ENCODE measurements around the gene OSBPL5.

The OSBPL5 gene

DNA sequence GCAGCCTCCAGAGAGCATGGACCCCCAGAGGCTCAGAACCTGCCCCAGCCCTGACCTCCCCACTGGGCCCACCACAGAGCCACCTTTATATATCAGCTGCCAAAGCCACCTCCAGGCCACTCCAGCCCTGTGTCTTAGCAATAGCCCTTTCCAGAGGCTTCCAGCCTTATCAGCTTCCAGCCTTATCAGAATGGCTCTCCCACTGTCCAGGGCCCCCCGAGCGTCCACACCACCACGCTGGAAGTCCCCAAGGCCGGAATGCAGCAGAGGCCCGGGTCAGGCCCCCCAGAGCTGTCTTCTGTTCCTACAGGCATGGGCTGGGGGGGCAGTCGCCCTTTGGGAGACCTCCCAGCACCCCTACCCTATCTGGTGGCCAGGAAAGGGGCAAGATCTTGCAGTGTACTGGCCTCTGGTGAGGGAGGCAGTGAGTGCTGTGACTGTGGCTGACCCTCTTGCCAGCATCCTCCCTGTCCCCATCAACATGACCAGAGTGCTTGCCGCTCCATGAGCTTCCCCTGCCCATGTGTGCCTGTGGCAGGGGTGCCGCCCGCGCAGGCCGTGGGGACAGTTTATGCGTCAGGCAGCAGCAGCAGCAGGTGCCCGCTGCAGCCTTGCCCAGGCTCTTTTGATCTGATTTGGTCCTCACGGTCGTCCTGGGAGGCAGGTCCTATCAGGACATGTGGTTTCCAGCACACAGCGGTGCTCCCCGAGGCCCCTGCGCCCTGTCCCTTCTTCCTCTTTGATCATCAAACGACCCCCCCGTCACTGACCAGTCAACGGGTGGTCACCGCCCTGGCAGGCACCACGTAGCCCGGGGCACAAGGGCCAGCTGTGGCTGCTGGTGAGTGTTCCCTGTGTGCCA is 15.9 kb downstream of the OSBPL5 start:
- DNase-seq, result no peak

DNA sequence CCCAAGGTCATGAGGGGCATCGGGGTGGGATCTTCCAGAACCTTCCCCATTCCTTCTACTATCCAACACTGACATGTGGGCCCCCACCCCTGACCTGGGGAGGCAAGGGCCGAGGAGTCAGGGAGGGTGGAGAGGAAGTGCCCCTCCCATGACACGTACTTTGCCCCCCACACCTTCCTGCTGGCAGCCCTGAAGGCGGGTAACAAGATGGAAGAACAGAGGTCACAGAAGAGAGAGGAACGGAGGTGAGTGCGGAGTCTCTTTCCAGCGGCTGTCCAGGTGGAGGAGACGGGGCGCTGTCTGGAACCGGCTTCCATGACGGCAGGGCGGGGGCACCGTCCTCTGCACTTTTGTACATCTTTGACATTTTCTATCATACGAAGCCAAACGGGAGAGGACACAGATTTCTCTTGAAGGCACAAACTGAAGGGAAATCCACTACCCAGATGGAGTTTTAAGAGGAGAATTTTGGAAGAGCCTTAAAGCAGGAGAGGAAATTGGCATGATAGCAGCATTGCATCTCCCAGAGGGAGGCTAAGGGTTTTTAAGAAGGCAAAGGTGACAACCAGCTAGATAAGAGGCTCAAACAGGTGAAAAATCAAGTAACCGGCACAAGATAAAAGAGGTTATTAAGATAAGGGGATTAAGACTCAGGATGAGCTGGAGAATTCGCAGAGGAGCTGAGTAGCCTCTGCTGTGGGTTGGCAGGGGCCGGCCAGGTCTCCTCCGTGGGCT is 16.7 kb downstream of the OSBPL5 start:
- DNase-seq, result no peak

DNA sequence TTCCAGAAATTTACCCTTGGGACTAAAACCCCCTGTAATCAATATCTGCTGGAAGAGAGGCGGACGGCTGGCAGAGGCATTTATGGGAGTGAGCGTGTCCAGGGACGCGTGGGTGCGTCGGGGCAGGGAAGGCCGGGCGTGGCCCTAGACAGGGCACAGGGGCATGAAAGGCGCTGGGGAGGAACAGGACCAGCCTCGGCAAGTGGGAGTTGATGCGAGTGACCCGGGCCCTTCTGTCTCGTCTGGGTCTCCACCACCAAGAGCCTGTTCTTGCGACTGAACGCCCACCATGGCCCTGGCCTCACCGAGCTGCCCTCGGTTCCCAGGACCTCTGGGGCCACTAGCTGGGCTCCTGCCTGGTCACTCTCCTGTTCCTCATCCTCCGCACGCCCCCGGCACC is 17.5 kb downstream of the OSBPL5 start:
- no peak for DNase-seq

DNA sequence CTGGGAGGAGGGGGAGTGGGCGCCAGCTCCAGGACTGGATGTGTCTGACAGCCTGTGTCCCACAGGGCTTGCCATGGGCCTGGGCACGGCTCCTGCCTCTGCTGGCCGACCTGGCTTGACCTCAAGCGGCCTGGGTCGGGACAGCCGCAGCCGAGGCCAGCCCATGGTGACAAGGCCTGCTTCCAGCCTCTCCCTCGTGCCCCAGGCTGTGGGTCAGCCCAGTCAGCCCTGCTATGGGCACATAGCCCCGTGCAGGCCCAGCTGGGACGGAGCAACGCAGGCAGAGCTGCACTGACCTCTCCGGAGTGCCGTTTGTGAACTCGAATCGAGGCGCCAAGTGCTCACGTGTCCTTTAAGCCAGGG is 17.9 kb downstream of the OSBPL5 start:
- DNase-seq, result no peak

DNA sequence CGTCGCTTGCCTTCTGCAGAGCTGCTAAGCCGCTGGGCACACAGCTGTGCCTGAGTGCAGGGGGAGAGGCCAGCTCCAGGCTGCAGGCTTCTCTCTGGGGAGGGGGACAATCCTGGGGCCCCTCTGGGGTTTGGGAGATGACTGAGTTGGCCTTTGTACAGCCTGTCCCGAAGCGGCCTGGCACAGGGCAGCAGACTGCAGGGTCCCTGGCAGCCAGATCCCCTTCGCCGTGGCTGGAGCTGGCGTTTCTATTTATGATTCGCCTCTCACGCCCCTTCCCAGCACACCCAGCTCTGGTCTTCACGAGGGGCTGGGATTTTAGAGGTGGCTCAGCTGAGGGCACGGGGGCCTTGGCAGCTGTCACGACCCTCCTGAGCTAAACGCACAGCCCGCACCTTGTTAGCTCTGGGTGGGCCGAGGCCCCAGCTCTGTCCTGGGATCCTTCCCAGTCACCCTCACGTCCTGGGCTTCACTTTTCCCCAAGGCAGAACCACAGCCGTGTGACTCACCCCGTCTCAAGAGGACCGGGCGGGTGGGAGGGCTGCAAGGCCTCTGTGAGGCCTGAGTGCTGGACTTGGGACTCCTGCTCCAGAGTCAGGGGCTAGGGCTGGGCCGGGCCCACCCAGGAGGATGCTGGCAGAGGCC is 18.4 kb downstream of the OSBPL5 start:
- DNase-seq, result no peak

DNA sequence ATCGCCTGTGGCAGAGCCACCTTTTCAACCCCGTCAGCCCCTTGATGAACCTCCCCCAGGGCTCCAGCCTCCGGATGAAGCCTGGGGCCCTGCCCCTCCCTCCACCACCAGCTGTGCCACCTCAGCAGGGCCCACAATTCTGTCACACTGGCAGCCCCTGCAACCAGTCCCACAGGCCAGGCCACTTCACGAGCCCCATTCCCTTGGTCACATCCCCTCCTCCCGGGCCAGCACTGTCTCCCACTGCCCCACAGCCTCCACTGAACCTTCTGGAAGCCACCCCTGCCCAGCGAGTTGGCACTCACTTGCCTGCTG is 19.9 kb downstream of the OSBPL5 start:
- DNase-seq, result no peak

DNA sequence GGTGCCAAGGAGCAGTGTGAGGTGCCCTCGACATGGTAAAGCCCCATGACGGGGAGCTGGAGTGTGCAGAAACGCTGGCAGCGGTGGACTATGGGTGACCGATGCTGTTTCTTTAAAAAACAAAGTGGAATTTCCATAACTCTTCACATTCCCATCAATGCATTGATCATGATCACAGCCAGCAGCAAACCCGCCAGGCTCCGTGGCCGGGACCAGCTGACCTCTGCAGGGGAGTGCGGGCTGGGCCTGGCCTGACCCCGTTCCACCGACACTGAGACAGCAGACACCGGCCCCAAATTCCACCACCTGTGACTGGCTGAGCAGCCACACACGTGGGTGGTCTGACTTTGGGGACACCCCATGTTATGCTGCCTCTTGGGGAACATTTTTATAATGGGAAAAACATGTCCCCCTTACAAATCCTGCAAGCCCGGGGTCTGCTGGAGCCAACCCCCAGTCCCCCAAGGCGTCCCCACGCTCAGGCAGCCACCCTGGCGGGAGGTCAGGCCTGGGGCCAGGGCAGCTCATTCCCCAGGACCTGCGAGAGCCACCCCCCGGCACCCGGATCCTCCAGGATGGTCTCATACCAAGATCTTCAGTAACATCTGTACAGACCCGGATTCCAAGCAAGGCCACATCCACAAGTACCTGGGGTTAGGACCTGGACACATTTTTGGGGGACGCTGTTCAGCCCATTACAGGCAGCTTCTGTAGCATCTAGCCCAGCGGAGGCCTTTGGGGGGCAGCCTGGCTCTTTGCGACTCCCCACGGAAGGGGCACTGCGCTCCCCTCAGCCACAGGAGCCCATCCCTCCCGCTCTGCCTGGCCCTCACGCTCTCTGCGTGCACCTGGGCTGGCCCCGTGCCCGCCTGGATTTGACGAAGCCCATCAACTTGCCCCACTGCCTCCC is 20.6 kb downstream of the OSBPL5 start:
- no peak for DNase-seq

DNA sequence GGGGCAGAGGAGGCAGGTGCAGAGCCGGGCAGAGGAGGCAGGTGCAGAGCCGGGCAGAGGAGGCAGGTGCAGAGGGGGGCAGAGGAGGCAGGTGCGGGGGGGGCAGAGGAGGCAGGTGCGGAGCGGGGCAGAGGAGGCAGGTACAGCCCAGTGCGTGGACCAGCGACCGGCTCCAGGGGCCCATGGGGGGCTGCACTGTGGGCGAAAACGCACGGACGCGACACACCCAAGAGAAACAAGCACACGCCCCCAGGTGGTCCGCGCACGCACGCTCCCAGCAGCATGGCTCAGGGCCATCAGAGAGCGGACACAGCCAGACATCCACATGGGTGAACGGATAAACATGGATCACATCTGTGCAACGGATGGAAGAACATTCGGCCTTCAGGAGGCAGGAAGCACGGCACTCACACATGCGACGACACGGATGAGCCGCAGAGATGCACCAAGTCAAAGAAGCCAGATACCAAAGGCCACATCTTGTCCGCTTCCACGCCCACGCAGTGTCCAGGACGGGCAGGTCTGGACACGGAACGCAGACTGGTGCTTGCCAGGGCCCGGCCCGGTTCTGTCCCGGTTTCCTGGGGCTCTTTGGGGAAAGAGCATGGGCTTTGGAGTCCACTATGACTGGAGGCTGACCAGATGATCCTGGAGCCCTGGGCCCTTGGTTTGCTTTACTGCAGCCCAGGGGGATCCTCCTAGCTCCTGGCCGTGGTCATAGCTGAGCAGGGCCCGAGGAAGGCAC is 21.8 kb downstream of the OSBPL5 start:
- DNase-seq, result no peak

DNA sequence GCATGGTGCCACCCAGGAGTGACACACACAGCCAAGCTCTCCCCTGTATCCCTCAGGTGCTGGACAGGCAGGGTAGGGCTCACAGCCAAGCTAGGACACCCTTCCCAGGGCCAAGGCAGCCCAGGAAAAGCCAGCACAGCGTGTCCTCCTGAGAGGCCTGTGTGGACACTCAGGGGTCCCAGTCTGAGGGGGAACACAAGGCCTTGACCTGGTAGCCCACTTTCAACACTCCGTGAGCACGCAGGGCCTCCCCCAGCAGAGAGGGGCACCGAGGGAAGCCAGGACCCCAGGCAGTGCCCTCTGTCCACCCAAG is 24.9 kb downstream of the OSBPL5 start:
- DNase-seq, result no peak

DNA sequence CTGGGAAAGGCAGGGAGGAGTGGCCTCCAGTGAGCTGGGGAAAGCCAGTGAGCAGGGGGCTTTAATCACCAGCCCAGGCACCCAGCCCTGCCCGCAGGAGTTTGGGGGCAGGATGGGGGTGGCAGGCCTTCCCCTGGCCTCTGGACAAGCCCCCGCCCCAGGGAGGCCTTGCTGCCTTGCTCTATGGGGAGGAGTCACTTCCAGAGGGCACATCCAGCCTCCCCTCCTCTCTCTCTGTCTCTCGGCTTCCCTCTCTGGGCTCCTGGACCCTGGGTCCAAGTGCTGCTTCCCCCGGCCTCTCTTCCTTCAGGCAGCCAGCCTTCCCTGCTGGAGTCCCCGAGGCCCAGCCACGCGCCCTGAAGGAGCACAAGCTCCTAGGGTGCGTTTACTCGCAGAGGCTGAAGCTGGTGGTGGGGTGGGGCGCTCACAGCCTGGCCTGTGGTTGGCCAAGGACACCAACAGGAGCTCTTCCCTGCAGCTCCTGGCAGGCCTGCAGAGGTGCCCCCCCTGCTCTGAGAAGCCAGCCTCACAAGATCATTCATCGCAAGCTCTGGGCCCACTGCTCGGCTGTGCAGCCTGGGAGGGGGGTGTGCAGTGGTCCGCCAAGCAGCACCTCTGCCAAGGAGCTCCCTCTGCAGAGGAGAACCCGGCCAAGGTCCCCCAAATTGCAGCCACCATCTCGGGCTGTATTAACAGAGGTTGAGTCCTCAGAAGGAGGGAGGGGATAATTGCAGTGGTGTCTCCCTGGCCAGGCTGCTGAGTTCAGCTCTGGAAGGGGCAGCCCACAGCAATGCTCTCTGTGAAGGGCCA is 25.4 kb downstream of the OSBPL5 start:
- no peak for DNase-seq

DNA sequence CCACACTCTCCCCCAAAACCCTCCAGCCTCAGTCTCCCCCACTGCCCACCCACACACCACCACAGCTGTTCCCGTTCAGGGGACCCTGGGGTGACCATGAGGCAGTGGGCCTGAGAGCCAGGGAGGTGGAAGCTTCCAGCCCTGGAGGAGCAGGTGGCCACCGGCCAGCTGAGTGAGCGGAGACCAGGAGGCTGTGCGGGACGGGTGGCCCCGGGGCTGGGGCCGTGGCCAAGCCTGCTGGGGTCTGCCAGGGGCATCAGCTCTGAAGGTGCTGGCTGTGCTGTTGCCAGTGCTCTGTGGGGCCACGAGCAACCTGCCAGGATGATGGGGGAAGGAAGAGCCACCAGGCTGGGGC is 26.0 kb downstream of the OSBPL5 start:
- no peak for DNase-seq

DNA sequence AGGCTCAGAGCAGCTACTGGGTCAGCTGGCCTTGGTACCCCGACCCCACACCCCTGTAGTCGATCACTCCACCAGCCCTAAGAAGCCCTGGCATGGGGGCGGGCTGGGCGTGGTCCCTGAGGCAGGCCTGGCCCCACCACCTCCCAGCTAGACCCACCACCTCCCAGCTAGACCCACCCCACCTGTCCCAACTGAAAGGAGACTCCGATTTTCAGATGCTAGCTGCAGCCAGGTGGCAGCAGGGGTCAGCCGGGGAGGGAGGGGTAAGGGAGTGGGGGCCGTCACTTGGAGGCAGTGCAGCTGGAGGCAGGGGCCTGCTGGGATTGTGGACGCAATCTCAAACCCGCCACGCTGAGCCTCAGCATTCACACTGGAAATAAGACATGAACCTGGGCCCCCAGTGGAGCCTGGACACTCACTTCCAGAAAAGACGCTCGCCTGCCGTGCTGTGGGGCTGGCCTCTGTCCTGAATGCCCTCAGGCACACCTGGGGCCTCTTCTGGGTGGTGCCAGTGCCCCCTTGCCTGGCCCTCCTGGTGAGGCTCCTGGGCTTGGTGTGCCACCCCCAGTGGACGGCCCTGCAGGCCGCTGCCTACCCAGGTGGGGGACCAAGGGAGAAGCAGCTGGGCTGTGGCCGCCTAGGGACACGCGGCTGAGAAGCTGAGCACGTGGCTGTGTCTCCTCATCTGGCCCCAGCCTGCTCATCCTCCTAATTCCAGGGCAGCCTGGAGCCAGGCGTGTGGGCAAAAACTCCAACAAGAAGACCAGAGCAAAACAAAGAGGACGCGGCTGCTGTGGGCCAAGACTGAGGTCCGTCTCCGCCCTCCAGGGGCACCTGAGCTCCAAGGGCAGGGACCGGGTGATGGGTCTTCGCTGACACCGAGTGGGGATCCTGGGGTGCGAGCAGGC is 26.7 kb downstream of the OSBPL5 start:
- DNase-seq, result no peak

DNA sequence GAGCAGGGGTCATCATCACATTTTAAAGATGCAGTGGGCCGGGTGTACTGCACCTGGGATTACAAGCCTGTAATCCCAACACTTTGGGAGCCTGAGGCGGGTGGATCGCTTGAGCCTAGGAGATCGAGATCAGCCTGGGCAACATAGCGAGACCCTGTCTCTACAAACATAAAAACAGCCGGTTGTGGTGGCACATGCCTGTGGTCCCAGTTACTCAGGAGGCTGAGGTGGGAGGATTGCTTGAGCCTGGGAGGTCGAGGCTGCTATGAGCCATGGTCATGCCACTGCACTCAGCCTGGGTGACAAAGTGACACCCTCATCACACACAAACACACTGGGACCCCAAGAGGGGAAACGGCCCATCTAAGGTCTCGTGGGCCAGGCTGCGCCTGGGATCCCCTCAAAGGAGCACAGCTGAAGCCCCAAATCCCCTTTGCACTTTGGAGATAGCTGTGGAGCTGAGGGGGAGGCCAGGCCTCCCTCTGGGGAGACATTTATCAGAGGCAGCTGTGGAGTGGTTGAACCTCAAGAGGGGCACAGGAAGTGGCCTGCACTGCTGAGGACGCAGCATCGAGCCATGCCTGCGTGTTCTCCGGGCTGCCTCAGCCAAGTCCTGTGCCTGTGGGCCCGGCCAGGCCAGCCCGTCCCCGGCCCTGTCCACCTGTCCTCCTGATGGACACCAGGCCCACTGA is 27.5 kb downstream of the OSBPL5 start:
- no peak for DNase-seq

DNA sequence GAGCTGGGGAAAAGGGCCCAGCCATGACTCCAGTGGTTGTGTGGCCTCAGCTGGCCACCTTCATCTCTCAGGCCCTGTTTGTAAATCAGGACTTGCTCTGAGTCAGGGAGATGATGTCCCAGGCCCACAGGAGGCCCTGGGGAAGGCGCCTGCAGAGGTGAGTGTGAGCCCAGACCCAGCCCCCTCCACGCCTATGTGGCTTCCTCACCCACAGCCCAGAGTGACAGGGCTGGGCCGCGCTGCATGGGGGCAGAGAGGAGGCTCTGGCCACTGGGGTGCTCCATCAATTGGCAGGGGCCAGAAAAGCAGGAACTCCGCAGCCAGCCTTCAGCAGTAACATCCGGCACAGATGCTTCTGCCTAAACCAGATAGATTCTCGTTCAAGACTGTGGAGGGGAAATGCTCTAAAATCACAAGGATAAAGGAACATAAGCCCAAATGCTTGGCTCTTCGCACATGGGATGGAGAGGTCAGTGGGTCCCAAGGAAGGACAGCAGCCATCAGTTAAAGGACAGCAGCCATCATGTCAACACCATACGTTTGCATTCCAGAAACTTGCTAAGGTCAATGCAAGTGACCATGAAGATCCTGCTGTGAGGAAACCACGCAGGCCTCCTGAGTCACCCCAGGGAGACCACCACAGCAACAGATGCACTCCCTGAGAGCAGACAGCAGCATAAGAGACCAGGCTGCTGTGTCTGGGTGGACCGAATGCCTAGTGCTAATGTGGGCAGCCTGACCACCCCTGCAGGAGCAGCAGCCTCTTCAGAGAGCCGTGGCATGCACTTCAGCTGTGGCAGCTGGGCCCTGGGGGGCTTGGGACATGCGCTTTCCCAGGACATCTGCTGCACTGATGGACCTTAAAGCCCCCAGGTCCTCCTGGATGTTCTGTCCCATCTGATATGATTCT is 28.3 kb downstream of the OSBPL5 start:
- DNase-seq, result no peak

DNA sequence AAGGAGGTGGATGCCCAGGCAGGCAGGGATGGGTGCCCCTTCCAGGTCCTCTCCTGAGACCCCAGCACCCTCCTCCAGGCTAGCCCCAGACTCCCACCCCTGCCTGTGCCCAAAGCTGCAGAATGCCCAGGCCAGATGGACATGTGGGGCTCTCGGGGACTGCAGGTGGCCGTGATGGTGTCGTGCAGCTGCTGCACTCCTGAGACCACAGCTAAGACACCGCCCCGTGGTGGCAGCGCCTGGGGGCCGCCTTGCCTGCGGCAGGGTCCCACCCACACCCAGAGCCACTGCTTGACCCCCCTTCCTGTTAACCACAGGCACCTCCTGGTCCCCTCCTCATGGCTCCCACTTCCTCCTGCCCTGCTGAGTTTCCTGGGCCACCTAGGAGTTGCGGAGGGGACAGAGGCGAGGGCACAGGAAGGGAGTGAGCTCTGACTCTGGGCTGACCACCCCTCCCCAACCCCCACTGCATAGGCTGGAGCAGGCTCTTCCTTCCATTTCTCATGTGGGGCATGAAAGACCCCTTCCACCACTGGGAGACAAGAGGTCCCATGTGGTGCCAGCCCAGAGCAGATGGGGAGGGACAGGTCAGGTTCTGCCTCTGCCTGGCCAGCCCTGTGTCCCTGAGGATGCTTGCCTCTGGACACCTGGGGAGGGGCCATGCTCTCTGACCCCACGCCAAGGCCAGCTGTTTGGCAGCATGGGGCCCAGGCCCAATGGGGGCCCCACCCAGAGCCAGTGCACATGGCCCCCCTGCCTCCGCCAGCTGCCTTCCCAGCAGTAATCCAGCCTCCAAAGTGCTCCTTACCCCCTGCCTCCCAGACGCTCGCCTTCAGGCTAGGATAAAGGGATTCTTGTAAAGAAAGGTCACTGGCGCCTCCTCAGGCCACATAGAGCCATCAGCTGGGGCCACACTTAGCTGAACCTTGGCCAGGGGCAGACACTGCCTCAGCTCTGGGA is 29.3 kb downstream of the OSBPL5 start:
- no peak for DNase-seq

DNA sequence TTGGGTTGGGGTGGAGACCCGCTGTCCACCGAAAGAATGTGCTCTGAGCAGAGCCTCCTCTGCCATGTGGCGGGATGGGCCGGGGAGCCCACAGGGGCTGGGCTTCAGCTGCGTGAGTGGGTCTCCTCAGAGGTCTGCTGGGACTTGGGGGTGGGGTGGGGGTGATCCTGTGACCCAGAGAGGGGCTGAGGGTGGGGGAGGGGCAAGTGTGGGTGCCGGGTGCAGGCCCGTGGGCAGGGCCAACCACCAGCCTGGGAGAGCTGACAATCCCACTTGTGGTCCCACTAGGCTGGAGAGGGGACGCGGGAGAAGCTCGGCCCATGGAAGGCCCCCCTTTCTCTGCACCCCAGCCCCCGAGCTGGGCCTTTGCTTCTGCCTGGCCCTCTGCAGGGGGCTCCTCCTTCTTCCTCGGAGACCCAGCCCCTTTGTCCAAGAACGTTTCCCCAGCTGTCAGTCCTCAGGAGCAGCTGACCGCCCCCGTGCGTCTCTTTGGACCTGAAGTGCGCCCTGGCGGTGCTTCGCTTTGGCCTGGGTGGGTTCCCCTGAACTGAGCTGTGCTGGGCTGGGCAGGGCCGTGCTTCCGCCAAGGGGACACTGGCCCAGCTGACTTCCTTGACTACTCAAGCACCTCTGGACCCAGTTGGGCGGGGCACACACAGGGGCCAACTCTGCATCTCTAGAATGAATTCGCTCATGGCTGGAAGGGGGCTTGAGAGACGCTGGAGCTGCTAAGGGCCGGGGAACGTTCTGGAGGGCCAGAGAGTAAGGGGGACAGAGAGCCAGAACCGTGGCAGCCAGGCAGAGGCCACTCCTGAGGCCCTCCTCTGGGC is 30.2 kb downstream of the OSBPL5 start:
- DNase-seq, result no peak

DNA sequence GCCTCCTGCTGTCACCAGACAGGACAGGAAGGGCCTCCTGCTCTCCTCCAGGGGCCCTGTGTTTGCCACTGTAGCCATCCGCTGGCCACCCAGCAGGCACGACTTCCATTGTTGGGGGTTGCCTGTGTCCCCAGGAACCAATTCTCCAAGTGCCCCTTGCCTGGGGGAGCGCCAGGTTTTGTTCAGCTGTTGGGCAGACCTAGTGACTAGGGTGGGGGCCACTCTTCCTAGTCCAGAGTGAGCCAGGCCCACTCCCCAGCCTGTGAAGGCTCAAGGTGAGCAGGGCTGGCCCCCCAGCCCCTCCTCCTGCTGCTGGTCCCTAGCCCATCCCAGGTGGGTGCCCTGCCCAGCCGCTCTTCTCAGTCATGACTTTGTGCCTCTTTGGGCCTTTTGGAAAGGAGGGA is 30.9 kb downstream of the OSBPL5 start:
- DNase-seq, result no peak
